ENCODE measurements around the gene RGS6. TPM values are rescaled to one million over a fixed set of nuclear protein-coding genes. Genes with fewer than 3 reads are reported as not detected.

Gene RGS6
- total and polyA plus RNA-seq, 8 donors: 0.06 to 0.47 (median 0.20) TPM; not detected in 1

DNA sequence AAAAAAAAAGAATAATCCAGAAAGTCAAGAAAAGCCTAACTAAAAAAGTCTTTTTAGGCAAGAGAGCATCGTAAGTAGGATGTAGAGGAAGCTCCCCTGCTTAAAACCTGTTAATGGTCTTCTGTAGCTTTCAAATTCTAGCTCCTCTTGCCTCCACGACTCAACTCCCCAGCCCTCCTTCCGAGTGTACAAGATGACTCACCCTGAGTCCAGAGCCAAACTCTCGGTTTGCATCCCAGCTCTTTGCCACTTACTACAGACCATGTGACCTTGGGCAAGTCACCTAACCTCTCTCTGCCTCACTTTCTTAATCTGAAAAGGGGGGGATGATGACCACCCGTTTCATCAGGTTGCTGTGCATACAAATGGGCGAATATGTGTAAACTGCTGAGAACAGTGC lies 501.3 kb downstream of the RGS6 start:
- ATAC-seq: no peak
- no peaks in the 10 kb centered on the region for H3K27me3 ChIP-seq
- H3K4me1 ChIP-seq: no peaks in the 10 kb centered on the region
- no peak overlapping the region for H3K27ac ChIP-seq
- FAIRE-seq: no peak
- no peak for DNase-seq
- H3K36me3 ChIP-seq: no peaks in the 10 kb centered on the region
- no peak overlapping the region for H3K4me3 ChIP-seq
- 44 to 49% methylated on average over 6 of the region's 6 CpGs for WGBS, 2 donors
- TF ChIP-seq, protein P1, sequence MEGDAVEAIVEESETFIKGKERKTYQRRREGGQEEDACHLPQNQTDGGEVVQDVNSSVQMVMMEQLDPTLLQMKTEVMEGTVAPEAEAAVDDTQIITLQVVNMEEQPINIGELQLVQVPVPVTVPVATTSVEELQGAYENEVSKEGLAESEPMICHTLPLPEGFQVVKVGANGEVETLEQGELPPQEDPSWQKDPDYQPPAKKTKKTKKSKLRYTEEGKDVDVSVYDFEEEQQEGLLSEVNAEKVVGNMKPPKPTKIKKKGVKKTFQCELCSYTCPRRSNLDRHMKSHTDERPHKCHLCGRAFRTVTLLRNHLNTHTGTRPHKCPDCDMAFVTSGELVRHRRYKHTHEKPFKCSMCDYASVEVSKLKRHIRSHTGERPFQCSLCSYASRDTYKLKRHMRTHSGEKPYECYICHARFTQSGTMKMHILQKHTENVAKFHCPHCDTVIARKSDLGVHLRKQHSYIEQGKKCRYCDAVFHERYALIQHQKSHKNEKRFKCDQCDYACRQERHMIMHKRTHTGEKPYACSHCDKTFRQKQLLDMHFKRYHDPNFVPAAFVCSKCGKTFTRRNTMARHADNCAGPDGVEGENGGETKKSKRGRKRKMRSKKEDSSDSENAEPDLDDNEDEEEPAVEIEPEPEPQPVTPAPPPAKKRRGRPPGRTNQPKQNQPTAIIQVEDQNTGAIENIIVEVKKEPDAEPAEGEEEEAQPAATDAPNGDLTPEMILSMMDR (IDR thresholded peaks at IDR 0.05): no peak
- H3K9me3 ChIP-seq: no peaks in the 10 kb centered on the region
- intact Hi-C loops (cut with DNase I): no loop called here

DNA sequence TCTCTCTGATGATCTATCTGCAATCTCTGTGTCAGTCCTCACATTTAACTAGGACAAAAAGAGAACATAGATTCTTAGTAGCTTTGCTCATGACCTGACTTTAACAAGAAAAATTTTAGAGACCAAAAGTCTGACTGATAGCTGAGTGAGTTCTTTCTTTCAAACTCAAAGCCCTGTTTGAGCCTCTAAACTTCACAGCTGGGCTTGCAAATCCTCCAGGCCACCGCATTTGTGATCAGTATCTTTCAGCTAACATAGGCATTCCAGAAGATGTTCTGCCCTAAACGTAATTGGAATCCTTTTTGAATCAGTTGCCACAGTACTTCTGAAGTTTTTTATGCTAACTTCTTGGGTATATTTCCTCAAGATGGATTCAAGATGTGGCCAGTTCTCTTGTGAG lies 502.6 kb downstream of the RGS6 start:
- WGBS, 2 donors: 47% methylated on average over 2 of the region's 2 CpGs
- no peak for DNase-seq
- Histone ChIP-seq H3K27ac (no peak overlapping the region), H3K9me3 (no peaks in the 10 kb centered on the region), H3K36me3 (no peaks in the 10 kb centered on the region), H3K4me1 (no peaks in the 10 kb centered on the region), H3K27me3 (no peaks in the 10 kb centered on the region), H3K4me3 (no peak overlapping the region)
- TF ChIP-seq, protein P1 (IDR thresholded peaks at IDR 0.05): no peak
- intact Hi-C loops (cut with DNase I): no loop called here
- ATAC-seq: no peak
- no peak for FAIRE-seq

DNA sequence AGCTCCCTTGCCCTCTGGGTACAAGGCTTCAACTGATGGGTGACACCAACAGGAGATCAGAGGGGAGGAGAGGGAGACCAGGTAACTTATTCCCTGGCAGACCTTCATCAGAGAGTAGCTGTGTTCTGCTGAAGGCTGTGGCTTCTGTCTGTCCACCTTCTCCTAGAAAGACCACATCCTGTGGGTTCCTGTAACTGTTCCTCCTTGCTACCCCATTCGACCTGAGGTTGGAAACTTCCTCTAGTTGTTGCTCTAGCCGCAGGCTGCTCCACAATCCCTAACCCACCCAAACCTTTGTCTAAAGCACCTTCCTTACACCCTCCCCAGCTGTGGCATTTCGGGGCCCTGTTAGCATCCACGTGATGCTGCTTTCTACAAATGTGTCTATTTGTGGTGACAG lies 507.5 kb downstream of the RGS6 start:
- Histone ChIP-seq H3K27ac (no peak overlapping the region), H3K4me3 (no peak overlapping the region), H3K36me3 (no peaks in the 10 kb centered on the region), H3K27me3 (no peaks in the 10 kb centered on the region), H3K9me3 (no peaks in the 10 kb centered on the region), H3K4me1 (no peaks in the 10 kb centered on the region)
- DNase-seq (no peak), ATAC-seq (no peak), FAIRE-seq (no peak)
- TF ChIP-seq, protein P1 (IDR thresholded peaks at IDR 0.05): no peak
- intact Hi-C loops (cut with DNase I): no loop called here
- 51 to 71% methylated on average over 4 of the region's 4 CpGs for WGBS, 2 donors

DNA sequence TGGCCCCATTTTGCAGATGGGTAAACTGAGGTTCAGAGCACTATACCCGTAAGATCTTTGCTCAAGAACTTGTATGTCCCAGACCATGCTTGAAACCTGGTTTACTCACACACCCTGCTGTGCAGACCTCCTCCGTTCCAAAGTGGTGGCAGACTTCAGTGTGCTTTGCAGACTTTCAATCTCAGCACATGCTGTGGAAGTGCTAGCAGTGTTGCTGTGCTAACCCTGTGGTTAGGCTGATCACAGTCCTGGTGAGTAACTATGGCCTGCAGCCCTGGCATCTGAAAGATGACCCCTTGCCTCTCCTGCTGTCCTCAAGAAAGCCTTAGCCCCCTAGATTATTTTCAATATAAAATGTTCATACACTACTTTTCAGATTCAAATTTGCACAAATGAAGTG lies 511.0 kb downstream of the RGS6 start:
- WGBS, 2 donors: 70 to 75% methylated on average over 2 of the region's 2 CpGs
- ATAC-seq (no peak), DNase-seq (no peak), FAIRE-seq (no peak)
- no peak overlapping the region for H3K4me3 ChIP-seq
- intact Hi-C loops (cut with DNase I): no loop called here
- no peak overlapping the region for H3K27ac ChIP-seq
- H3K36me3 ChIP-seq: no peaks in the 10 kb centered on the region
- TF ChIP-seq, protein P1 (IDR thresholded peaks at IDR 0.05): no peak
- H3K9me3 ChIP-seq: no peaks in the 10 kb centered on the region
- no peaks in the 10 kb centered on the region for H3K4me1 ChIP-seq
- H3K27me3 ChIP-seq: no peaks in the 10 kb centered on the region

DNA sequence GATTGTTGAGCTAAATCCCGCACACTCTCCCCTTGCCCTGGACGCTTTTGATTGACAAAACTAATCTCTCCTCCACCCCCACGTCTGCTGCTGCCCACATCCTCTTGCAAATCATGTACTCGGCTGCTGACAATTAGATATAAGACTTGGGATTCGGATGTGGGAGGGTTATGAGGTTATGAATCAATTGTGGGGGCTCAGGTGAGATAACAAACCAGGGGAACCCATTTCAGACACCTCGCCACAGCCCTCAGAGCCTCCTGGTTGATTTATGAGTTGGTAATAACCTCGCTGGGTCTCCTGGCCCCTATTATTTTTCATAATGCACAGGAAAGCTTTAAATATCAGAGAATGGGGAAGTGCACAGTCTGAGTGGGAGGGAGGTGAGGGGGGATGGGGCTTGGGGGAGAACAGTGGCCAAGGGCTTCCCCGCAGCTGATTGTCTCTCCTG lies 511.8 kb downstream of the RGS6 start:
- Histone ChIP-seq H3K27me3 (no peaks in the 10 kb centered on the region), H3K27ac (no peak overlapping the region), H3K36me3 (no peaks in the 10 kb centered on the region), H3K4me1 (no peaks in the 10 kb centered on the region), H3K9me3 (no peaks in the 10 kb centered on the region), H3K4me3 (no peak overlapping the region)
- 63 to 64% methylated on average over 8 of the region's 8 CpGs for WGBS, 2 donors
- DNase-seq: no peak
- intact Hi-C loops (cut with DNase I): no loop called here
- FAIRE-seq: no peak
- TF ChIP-seq, protein P1 (IDR thresholded peaks at IDR 0.05): no peak
- ATAC-seq: peak in 1 of 4 donors; percentile 24

Data from pancreas (tissue), 10 donors.